Stimulated activated CD8-positive, alpha-beta memory T cell treated with anti-CD3 and anti-CD28 coated beads, Interleukin-12 subunit alpha, Interleukin-12 subunit beta, amount 100 ng/mL, for 24 hours (primary cell): ENCODE data around the gene KRT23.

Source experiments
- DNase-seq: peaks from one replicate; pipeline ENCODE4 v3.0.0-alpha.2; 2020; ENCODE audit errors: extremely low read depth

Gene KRT23, protein sequence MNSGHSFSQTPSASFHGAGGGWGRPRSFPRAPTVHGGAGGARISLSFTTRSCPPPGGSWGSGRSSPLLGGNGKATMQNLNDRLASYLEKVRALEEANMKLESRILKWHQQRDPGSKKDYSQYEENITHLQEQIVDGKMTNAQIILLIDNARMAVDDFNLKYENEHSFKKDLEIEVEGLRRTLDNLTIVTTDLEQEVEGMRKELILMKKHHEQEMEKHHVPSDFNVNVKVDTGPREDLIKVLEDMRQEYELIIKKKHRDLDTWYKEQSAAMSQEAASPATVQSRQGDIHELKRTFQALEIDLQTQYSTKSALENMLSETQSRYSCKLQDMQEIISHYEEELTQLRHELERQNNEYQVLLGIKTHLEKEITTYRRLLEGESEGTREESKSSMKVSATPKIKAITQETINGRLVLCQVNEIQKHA

DNA sequence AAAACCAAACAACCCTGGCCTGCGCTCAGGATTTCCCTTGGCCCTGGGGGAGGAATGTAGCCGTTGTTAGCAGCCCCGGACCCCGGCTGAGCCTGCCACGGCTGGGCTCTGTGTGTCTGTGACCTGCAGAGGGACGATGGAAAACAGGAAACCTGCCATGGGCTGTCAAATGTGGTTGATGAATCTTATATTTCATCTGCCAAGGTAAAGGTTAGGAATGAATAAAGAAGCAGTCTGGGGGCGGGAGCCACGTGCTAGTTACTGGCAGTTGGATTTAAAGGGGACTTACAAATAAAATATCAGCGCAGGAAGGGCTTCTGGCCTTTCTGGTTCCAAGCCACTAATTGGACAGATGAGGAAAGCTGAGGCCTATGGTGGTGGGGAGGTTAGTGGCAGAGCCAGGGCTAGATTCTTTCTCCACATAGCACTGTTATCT, at the start of gene KRT23:
TSS of gene KRT23 (minus strand) at position 263 of the 436 bp plus-strand sequence. CDS start 1,043 bp downstream, outside the sequence.
- no peak for DNase-seq

DNA sequence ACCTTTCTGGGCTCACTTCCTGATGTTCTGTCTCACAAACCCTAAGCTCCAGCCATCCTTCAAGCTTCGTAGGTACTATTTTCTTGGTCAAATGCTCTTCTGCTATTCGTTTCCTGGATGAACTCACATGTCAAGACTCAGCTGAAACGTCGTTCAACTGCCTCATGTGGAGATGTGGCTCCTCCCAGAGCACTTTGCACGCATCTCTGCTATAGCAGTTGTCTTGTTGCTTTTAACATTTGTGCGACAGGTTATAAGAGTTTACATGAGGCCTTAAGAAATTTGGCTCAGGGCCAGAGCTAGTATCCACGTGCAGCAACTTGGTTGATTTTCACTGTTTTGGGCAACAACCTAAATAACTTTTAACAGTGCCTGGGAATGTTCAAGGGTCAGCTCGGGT, 49.5 kb upstream of the KRT23 start:
- DNase-seq = no peak

DNA sequence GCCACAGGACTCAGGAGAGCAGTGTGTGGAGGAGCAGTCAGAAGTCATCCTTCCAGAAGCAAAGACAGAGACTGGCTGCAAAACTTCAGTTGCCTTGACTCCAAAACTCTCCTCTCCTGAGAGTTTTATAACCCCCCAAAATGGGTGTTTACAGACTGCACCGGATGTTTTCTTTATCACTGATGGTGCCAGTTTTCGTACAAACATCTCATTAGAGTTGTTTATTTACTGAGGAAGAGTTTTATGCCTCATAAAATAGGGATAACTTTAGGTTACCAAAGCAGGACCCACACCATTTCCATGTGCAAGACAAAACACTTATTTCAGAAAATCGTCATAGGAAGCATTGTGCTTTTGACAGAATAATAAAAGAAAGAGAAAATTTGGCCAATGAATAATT, 46.8 kb upstream of the KRT23 start, which contains the start of gene KRT40:
TSS of gene KRT40 (minus strand) at position 101 of the 400 bp plus-strand sequence. CDS start at position 48, 53 bp downstream.
- no peak for DNase-seq

DNA sequence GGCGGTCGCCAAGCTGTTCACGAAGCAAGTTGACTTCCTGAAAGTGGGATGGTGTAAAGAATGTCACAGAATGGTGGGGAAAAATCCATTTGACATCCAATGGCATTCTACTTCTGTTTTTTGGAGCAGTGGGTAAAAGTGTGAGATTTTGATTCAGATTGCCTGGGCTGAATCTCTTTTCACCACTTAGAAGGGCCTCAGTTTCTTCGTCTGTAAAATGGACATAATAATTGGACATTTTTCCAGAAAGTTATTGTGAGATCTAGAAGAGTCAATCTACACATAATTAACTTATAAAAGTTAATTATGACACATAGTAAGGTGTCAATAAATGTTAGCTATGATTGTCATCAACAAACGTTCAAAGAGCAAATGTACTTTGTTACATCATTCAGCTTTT, 43.7 kb upstream of the KRT23 start:
- no peak for DNase-seq

DNA sequence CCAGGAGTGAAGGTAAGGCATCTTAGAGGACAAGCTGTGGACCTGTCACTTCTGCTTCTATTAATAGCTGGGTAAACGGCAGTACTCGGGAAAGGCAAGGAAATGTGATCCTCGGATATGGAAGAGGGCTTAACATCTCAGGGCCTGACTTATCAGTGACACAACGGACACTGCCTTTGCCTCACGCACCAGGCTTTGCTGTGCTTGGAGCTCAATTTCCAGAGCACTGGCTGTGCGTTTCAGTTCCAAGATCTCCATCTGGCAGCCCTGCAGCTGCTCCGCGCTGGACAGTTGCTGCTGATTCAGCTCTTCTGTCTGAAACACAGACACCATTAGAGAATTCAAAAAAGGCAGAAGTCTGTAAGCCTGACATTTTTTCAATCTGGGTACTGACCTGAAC, 43.1 kb upstream of the KRT23 start:
- DNase-seq = no peak

DNA sequence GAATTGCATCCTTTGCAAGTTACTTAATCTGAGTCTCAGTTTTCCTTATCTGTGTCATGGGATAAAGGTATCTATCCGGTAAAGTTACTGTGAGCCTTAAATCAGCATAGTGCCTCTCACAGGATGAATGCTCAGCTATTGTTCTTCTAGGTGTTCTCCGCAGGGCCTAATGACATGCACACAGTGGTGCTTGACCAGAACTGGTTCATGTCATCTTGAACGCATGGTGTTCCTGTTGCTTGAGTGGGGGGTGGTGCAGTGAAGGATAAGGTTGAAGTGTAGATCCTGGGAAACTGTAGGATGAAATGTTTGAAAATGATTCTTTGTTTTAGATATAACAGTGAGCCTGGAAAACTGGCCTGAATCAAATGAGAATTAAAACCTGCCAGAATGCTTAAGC, 42.7 kb upstream of the KRT23 start:
- no peak for DNase-seq

DNA sequence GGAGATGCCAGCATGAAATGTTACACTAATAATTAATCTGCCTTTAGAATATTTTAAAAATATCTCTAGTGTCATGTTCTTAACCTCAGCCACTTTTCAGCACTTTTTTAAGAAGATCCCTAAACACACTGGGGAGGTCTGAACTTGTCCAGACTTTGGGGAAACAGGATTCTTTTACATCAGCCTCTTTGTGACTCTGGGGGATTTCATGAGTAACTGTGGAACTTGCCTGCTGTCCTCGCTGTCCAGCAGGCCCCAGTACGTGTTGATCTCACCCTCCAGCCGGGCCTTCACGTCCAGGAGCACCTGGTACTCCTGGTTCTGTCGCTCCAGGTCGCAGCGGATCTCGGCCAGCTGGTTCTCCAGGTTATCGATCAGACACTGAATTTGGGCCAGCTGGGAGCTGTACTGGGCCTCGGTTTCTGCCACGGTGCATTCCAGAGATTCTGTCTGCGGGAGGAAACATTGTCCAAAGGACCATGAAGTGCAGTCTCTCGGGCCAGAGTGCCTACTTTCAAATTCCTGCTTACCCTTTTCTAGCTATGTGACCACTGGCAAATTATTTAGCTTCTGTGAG, 41.2 kb upstream of the KRT23 start:
- no peak for DNase-seq

DNA sequence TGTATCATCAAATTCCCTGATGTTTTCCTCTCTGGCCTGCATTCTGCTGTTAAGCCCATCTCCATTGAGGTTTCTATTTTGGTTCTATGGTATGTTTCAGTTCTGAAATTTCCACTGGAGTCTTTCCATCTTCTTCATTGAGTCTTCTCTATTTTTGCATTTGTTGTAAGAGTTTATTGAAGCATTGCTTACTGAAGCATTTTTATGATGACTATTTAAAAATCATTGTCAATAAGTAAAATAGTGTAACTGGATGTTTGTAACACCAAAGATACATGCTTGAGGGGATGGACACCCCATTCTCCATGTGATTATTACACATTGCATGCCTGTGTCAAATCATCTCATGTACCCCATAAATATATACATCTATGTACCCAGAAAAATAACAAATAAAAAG, 38.1 kb upstream of the KRT23 start:
- DNase-seq = no peak

DNA sequence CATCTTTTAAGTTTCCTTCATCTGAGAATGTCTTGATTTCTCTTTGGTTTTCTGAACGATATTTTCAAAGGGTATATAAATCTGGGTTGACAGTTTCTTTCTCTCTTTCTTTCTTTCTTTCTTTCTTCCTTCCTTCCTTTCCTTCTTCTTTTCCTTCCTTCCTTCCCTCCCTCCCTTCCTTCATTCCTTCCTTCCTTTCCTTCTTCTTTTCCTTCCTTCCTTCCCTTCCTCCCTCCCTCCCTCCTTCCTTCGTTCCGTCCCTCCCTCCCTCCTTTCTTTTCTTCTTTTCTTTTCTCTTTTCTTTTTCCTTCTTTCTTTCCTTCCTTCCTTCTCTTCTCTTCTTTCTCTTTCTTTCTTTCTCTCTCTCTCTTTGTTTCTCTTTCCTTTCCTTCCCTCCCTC, 36.9 kb upstream of the KRT23 start:
- DNase-seq = no peak

DNA sequence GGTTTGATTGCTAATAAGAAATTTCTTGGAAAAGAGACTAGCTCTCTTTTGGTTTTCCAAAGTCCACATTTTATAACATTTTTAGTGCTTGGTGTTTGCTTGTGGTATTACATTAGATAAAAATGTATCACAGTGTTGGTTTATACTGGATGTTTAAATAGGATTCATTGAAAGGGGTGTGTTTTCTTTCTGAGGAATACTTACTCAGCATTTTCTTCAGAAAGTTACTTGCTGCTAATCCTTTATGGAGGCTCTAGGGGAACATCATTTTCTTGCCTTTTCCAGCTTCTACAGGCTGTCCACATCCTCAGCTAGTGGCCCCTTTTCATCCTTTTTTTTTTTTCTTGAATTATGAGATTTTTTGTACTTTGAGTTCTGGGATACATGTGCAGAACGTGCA, 30.1 kb upstream of the KRT23 start:
- DNase-seq = no peak

DNA sequence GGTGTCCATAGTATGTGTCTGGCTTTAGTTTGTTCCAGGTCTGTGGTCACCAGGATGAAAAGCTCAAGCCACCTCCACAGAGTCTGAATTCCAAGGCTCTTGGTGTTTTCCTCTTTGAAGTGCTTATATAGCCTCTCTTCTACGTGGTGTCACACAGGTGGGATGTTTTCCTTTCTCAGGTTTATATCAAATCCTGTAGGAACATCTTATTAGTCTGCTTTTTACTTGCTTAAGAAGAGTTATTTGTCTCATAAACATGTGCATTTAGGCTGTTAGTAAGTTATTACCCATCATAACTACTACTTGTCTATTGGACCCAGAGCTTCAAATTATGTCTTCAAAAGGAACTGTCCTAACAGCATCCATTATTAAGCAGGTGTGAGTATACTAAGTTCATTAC, 29.4 kb upstream of the KRT23 start, which contains the start of gene KRT39:
TSS of gene KRT39 (minus strand) at position 101 of the 400 bp plus-strand sequence. CDS start at position 9, 92 bp downstream.
- DNase-seq = no peak

DNA sequence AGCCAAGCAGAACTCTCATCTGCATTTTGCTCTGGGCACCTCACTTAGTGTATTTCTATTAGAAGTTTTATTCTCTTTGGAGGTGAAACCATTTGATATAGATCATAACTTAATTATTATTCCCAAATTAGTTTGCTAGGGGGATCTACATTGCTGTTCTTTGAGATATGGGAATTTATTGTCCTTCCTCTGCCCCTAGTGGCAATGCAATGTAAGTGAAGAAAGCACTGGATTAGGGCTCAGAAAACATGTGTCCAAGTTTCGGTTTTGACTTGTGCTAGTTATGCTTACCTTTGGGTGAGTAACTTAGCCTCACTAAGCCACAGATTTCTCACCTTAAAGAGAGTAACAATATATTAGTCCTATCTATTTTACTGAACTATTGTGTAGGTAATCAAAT, 26.4 kb upstream of the KRT23 start:
- DNase-seq = no peak

DNA sequence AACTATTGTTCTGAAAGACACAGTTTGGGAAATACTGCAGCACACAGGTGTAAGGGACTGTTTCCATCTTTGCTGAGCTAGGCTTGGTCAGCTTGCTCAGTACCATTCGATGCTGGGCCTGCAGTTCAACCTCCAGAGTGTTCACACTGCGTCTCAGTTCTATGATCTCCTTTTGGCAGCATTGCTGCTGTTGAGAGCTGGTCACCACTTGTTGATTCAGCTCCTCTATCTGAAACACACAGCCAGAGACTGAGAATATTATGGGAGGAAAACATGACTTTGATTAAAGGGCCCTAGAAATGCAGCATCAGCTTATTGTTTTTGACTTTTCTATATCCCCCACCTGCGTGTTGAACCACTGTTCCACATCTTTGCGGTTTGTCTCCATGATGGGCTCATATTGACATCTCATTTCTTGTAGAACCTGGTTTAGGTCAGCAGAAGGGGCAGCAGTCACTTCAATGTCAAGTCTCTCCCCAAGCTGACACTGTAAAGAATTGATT, 24.7 kb upstream of the KRT23 start:
- DNase-seq = no peak

DNA sequence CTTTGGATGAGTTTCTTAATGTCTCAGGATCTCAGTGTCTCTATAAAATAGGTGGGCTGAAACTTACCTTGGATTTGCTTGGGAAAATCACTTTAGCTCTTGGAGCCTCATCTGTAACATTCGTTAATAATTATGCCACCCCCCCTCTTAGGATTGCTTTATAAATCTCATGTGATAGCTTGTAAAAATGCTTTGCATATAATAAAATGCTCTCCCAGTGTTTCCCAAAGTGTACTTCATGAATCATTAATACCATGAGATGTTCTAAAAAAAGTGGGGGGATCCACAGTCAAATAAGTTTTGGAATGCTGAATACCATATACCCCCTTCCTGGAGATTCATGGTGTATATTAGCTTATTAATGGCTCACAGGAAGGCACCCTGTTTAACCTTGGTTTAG, 24.1 kb upstream of the KRT23 start:
- DNase-seq = no peak

DNA sequence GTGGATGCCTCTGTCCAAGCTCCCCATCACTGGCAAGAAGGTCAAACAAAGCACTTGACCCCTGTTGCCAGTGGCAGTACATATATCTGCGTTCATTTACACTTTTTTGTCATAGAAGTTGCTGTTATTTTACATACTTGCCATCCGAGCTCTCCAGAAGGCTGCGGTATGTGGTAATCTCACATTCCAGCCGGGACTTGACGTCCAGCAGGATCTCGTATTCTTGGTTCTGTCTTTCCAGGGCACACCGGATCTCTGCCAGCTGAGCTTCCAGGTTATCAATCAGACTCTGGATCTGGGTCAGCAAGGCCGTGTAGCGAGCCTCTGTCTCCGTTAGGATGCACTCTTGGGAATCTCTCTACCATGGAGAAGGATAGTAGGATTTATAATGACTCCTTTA, 22.7 kb upstream of the KRT23 start:
- DNase-seq = no peak

DNA sequence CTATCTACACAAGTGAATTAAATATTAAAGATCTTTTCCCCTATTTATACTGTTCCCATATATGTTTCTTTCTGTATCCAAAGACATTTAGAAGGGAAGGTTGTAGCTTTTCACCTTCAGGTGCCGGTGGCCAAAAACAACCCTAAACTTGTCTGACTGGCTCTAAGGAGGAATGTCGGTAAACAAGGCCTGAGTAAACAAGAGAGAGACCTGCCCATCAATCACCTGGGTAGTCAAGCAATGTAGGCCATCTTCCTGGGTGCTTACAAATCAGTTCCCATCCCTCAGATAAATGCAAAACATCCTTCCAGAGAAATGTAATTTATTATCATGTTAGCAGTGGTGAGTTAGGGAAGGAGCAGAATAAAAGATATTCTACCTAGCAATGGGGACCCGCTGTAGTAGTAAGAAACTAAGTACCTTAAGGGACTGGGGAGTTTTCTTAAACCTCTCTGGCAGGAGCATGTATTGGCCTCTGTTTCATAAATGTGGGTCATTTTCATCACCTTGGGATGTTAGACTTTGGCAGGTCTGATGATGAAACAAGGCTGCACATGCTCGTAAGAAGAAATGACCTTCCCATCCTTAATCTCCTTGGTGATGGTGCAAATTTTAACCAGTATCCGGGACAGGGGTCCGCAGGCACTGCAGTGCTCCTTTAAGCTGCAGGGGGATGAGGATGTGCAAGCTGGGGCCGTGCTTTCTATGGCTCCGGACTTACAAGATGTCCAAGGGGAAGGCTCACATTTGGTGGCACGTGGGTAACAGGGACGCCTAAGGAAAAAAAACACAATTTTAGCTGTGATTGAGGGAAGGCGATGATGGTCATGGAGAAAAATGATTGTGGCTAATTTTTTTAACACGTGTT, 20.9 kb upstream of the KRT23 start:
- DNase-seq = no peak

DNA sequence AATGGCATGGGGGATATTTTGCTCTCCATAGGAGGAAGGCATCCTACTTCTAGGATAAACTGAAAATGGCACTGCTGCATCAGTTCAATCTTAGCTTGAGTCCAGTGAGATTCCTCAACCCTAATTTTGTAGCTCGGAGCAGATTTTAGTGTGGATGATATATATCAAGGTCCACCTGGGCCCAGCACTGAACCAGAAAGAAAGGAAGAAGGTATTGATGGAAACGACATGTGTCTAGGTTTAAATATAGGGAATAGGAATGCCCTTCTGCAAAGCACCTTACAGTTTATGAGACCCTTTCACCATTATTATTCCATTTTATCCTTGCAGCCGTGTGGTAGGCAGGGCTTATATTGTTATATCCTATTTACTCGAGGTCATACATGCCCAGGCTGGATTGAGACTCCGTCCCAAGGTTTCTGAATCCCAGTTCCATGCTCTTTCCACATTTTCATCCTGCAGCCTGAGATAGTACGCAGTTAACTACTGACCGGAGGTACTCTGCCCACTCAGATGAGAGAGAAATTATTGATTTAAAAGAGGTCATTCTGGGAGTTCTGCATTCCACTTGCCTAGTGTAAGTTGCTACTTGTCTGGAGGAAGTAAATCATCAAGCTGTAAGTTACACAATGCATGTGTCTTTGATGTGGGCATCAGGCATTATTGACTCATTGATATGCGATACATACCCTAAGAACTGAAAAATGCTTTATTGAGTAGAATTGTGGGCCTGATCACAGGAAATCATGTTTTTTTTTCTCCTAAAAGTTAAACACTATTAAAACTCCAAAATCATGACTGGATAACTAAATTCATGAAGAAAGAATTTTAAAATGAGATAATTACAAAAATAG, 19.2 kb upstream of the KRT23 start:
- DNase-seq = no peak

DNA sequence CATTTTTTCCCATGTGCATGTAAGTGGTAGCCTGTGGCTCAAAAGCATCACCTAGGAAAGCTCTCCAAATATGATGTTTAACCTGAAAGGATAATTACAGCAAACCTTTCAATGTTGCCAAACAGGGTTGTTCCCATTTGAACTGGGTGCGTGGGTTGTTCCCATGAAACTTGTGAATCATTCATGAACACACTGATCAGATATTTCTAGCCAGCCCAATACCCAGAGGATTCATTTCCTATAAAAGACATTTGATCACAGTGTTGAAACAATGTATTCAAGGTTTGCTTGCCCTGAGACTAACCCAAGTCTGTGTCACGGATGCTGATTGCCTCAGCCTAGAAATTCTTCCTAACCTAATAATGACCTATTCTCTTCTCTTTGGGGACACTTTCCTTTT, 16.4 kb upstream of the KRT23 start:
- no peak for DNase-seq

DNA sequence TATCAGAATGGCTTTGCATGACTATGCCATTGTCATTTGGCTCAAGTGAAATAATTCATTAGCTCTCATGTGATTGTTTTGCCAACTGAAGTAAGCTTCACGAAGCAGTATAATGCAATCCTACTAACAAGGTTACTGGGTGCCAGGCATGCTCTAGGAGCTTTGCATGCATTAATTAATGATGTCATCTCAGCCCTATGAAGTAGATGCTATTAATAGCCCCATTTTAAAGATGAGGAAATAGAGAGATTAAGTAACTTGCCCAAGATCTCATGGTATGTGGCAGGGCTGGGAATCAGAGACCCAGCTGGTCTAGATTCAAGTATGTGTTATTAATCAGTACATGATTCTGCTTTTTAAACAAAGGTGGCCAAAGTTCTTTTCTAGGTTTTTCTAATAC, 15.2 kb upstream of the KRT23 start:
- DNase-seq = no peak

DNA sequence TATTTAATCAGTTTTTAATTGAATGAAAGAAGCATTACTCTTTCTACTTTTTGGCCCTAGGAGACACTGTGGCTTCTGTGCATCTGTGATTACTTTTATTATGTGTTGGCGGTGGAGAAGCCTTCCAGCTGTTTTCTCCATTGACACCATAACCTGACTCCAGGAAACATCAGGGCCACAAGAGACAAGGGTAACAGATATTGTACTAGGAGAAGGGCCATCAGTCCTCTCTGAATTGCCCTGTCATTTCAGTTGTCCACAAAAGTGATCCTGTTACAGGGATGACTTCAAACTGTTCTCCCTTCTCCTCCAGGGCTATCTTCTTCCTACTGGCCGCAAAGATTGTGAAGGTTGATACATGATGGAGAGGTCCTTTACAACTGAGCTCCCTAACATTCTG, 14.7 kb upstream of the KRT23 start:
- no peak for DNase-seq

DNA sequence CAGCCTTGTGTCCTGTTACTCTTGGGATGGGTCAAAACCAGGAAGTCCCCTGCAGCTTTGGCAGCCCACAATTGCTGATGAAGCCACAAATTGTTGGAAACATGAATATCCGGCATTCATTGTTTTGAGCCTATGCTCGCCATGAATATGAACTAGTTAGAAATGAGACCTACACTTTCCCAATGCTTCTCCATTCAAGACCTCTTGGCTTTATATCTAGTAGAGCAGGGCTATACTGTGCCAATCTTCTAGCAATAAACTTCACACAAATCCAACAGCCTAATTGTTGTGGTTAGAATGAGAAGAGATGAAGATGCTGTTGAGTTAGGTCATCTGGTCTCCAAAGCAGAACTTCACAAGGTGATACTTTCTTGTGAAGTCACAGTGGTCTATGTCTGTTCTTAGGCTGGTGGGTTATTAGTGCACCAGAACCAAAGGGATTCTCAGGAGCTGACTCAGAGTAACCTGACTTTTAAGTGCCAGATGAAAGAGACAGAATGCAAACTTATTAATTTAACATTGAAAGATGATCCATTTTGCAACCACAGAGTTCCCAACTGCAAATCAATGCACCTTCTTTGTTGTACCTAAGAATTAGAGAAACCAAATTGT, 13.7 kb upstream of the KRT23 start:
- DNase-seq = no peak
